ENCODE measurements around the gene CCDC85B. TPM values are rescaled to one million over a fixed set of nuclear protein-coding genes. Genes with fewer than 3 reads are reported as not detected.

CCDC85B gene
- total RNA-seq, 1 donor from 2014 or later: 76.4 TPM

DNA sequence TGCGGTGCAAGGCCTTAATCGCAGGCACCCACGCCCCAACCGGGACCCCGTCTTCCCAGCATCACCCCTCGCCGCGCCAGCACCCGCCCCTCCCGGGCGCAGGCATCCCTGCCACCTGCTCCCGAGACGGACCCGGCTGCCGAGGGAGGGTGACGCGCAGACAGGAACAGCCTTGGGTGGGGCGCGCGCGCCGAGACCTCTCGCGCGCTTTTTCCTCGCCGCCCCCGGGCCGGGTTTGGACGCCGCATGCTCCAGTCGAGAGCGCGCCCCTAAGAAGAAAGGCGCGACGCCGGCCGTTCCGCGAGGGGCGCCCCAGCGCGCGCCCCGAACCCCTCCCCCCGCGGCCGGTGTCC is 33.0 kb upstream of the CCDC85B start:
- peak; percentile 44 for DNase-seq (ENCODE audit: low read depth)

GRCh38 chr11:65857853-65858680 is 32.4 kb upstream of the CCDC85B start, which contains the start of gene CFL1:
CFL1 (minus strand) TSS chr11:65858180; CDS start chr11:65858099, 81 bp downstream.
- peak; percentile 98 for DNase-seq (ENCODE audit: low read depth)

GRCh38 chr11:65858681-65859087 is 31.8 kb upstream of the CCDC85B start:
- no peak for DNase-seq (ENCODE audit: low read depth)

DNA sequence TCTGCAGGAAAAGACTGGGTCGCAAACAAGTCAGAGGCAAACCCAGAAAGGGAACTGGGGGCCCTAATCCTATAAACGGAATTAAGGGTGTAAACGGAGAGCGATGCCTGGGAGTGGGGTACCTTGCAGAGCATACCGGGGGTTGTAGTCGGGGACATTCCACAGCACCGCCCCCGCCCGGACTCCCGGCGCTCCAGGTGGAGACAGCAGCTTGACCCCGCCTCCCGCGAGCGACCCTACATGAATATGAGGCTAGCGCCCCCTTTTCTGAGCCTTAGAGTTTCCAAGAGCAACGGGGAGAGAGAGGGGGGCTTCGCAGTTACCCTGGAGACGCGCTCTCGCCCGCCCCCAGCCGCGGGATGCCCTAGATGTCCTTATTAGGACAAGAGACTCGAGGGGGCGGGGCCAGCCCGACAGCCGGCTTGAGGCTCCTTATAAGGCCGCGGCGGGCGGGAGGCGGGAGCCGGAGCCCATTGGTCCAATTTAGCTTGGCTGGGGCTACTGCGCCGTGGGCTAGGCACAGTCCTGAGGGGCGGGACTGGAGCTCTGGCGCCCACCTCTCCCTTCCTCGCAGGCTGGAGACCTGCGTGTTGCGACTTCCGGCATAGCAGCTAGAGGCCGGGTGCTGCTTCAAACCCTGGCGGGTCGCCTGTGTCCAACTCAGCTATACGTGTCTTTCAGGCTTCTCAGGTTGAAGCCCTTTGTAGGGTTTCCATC is 31.2 kb upstream of the CCDC85B start:
- DNase-seq (ENCODE audit: low read depth): peak; percentile 99

GRCh38 chr11:65859812-65860277 is 30.6 kb upstream of the CCDC85B start:
- no peak for DNase-seq (ENCODE audit: low read depth)

DNA sequence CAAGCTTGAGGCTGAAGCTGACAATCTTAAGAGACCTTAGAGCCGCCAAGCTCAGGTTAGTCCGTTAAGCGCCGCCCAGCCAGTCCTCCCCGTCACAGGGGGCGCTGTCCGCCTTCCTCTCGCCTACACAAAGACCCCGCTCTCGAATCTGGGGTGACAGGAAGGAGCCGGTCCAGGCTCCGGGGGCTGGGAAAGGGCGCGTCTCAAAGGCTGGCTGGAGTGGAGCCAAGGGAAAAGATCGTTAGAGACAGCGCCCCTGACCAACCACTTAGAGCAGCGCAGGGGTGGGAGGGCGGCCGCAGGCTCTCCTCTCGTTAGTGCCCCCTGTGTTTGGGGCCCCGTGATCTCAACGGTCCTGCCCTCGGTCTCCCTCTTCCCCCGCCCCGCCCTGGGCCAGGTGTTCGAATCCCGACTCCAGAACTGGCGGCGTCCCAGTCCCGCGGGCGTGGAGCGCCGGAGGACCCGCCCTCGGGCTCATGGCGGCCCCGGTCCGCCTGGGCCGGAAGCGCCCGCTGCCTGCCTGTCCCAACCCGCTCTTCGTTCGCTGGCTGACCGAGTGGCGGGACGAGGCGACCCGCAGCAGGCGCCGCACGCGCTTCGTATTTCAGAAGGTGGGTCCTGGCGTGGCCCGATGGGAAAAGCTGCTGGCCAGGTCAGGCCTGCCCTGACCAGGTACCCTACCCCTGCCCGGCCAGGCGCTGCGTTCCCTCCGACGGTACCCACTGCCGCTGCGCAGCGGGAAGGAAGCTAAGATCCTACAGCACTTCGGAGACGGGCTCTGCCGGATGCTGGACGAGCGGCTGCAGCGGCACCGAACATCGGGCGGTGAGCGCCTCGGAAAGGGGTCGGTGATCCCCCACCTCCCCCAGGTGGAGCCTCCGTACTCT is 30.0 kb upstream of the CCDC85B start, which contains the start of gene MUS81:
TSS of gene MUS81 (plus strand) at position 156 of the 887 bp plus-strand sequence. CDS start at position 477, 321 bp downstream.
- peak; percentile 99 for DNase-seq (ENCODE audit: low read depth)

- peak; percentile 22 for DNase-seq (ENCODE audit: low read depth)
These were observed 29.3 kb upstream of the CCDC85B start for GRCh38 chr11:65861165-65861505.

DNA sequence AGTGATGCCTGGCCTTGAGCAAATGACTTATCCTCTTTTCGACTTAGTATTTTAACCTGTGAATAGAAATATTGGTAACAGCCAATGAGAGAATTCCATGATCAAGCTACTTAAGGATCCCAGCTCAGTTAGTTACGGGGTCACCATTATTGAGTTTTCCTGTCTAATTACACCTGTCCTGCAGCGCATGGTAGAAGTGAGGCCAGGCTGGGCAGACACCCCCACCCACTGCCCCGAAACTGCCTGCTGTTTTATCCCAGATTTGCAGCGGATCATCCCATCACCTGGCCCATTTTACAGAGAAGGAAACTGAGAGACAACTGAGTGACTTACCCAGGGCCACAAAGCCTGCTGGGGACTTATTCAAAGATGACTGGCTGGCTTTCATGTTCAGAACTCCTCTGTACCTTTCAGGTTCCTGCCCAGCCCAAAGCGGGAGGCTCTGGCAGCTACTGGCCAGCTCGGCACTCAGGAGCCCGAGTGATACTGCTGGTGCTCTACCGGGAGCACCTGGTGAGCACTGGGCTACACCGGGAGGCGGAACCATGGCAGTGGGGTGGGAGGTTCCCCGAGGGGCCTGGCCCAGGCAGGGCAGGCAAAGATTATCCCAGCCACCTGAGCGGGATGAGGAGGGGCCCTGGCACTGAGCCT is 28.8 kb upstream of the CCDC85B start:
- DNase-seq (ENCODE audit: low read depth): no peak

- DNase-seq (ENCODE audit: low read depth): no peak
These were observed 28.2 kb upstream of the CCDC85B start for GRCh38 chr11:65862191-65862735.

- DNase-seq (ENCODE audit: low read depth): no peak
These were observed 27.3 kb upstream of the CCDC85B start for GRCh38 chr11:65862941-65863888.

DNA sequence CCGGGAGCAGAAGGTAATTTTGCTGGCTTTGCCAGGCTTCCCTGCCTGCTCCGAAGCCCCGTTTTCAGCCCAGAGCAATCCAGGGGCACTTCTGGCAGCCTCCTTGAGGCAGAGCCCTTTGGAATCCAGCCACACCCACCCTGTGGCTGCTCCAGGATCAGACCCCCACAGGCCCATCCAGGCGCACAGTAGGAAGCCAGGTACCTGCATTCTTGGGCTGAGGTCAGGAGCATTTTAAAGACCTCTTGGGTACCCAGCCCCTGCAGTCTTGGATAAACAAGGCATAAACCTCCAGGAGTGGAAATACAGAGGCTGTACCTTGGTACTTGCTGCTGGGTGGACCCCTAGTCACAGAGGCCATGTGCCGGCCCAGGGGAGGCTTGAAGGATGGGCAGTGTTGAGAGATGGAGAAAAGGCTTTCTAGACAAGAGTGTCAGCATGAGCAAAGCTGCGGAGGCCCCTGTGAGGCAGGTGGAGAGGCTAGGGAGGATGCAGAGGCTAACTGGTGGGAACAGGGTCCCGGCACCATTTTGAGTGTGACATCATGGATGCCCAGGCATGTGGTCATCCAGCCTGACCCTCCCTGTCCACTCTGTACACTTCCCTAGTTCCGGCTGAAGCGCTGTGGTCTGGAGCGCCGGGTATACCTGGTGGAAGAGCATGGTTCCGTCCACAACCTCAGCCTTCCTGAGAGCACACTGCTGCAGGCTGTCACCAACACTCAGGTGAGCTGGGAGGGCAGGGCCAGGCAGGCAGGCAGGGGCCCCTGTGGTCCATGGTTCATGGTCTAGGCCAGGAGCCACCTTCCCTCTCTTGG is 26.4 kb upstream of the CCDC85B start:
- no peak for DNase-seq (ENCODE audit: low read depth)

GRCh38 chr11:65864706-65865471 is 25.6 kb upstream of the CCDC85B start:
- DNase-seq (ENCODE audit: low read depth): no peak

DNA sequence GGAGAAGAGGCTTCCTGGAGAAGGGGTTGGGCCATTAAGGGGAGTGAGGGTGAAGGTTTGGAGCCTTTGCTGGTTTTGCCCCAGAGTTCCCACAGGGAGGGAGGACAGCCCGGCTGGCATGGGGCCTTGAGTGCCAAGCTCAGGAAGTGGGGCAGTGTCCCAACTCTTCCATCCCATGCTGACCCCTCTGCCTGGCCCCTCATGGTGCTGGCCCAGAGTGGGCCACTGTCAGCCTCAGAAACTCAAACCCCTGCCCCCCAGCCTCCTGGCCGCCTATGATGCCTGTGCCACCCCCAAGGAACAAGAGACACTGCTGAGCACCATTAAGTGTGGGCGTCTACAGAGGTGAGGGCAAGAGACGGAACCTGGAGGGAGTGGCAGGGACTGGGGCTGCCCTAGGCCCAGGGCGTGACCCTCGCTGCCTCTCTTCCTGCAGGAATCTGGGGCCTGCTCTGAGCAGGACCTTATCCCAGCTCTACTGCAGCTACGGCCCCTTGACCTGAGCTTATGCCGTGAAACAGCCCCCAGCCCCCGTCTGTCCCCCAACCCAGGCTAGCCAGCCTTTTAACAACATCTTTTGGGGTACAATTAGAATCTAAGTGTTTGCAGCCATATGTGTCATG is 24.8 kb upstream of the CCDC85B start:
- DNase-seq (ENCODE audit: low read depth): no peak

GRCh38 chr11:65866509-65867283 is 23.8 kb upstream of the CCDC85B start:
- no peak for DNase-seq (ENCODE audit: low read depth)

DNA sequence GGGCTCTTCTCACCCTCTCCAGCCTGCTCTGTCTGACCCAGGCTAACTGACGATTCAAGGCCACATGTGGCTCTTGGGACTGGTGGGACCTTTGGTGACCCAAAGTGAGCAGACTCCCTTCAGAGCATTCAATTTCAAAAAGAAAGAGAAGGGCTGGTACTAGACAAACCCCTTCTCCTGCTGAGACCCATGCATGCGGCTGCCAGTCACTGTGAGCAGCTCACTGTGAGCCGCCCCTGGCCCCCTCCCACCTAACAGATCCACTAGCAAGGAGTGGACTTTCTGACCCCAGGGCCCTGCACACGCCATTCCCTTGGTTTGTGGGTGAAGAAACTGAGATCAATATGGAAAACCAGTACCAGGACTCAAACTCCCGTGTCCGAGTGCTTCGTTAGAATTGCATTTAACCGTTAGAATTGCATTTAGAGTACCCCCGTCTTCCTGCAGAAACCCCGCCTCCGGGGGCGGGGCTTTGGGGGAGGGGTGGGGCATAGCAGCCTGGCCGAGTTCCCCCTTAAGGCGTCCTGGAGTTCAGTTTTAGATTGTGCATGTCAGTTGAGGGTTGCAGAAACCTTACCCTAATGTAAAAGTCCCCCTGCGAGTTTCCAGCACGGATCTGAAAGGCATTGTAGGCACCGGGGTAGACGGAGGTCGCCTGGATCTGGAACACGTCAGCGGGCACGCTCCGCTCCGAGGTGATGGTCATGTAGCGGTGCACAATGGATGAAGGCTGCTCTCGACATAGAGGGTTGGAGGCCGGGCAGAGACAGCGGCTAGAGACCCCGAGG is 23.0 kb upstream of the CCDC85B start:
- no peak for DNase-seq (ENCODE audit: low read depth)
